Panc1 (cell line): ENCODE data around the gene COX7B2.

Experiments
- CTCF ChIP-seq: fragments of 450-650 bp; IDR thresholded peaks from 2 replicates; pipeline ENCODE4 v1.5.1; 2017; ENCODE audit warnings: mild to moderate bottlenecking
- POLR2AphosphoS5 ChIP-seq: IDR thresholded peaks from 2 replicates; pipeline ENCODE4 v1.6.1; 2012; ENCODE audit warnings: mild to moderate bottlenecking, low read depth, low read length, moderate library complexity
- SIN3A ChIP-seq: IDR thresholded peaks from 2 replicates; pipeline ENCODE4 v1.6.1; 2012; ENCODE audit warnings: low read depth, mild to moderate bottlenecking, low read length, moderate library complexity, borderline replicate concordance; ENCODE audit not compliant: insufficient read depth
- TCF7L2 ChIP-seq: IDR thresholded peaks from 2 replicates; pipeline ENCODE4 v1.6.1; 2011; ENCODE audit warnings: mild to moderate bottlenecking, low read depth, low read length, inconsistent platforms

DNA sequence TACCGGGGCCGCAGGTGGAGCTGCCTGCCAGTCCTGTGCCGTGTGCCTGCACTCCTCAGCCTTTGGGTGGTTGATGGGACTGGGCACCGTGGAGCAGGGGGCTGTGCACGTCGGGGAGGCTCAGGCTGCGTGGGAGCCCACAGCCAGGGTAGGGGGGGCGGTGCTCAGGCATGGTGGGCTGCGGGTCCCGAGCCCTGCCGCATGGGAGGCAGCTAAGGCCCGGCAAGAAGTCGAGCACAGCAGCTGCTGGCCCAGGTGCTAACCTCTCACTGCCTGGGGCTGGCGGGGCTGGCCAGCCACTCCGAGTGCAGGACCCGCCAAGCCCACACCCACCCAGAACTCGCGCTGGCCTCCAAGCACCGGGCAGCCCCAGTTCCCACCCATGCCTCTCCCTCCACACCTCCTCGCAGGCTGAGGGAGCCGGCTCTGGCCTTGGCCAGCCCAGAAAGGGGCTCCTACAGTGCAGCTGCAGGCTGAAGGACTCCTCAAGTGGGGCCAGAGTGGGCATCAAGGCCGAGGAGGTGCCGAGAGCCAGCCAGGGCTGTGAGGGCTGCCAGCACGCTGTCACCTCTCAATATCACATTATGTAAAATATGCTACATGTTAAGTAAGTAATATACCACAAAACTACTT, 104.1 kb downstream of the COX7B2 start:
- TF ChIP-seq POLR2AphosphoS5 (no peak), SIN3A (no peak), CTCF (no peak), TCF7L2 (no peak)
